Tibial nerve (tissue), 4 donors: ENCODE measurements around the gene SLC30A1. TPM values are rescaled to one million over a fixed set of nuclear protein-coding genes. Genes with fewer than 3 reads are reported as not detected.

Source experiments
- DNase-seq, 2 donors: peaks; one replicate each; pipeline ENCODE4 v3.0.0-alpha.2; 2019; ENCODE audit warnings: low spot score in 2 of 2
- H3K27ac ChIP-seq, 4 donors: fragments of 200-600 bp; sonication (generic) in 3 of 4; one replicate each; pipeline ENCODE4 v1.5.1; 2017 to 2019; ENCODE audit warnings: mild to moderate bottlenecking in 1 of 4
- H3K27me3 ChIP-seq, 2 donors: fragments of 200-600 bp; sonication (generic) in 1 of 2; one replicate each; pipeline versions ENCODE4 v1.5.1 to v1.6.0; 2017 to 2019
- H3K36me3 ChIP-seq, 3 donors: fragments of 200-600 bp; sonication (generic); one replicate each; pipeline ENCODE4 v1.5.1; 2018 to 2019
- H3K4me1 ChIP-seq, 4 donors: fragments of 200-600 bp; sonication (generic) in 3 of 4; one replicate each; pipeline ENCODE4 v1.5.1; 2017 to 2019
- H3K4me3 ChIP-seq, 4 donors: fragments of 200-600 bp; sonication (generic) in 3 of 4; one replicate each; pipeline ENCODE4 v1.5.1; 2017 to 2019; ENCODE audit warnings: mild to moderate bottlenecking in 1 of 4, moderate library complexity in 1 of 4
- H3K9me3 ChIP-seq, 4 donors: fragments of 200-600 bp; sonication (generic) in 3 of 4; one replicate each; pipeline ENCODE4 v1.5.1; 2017 to 2019
- CTCF ChIP-seq, 5 experiments: fragments of 200-600 bp in 3 of 5; fragments of 450-650 bp in 2 of 5; sonication (generic) in 3 of 5; IDR thresholded peaks; one replicate each; pipeline ENCODE4 v1.5.1; 2016 to 2019; ENCODE audit warnings: antibody characterized with exemption in 5 of 5, mild to moderate bottlenecking in 3 of 5, moderate library complexity in 2 of 5
- EP300 ChIP-seq, 2 donors: sonication (generic); formaldehyde crosslinking; IDR thresholded peaks; one replicate each; pipeline ENCODE4 v1.6.1; 2017; ENCODE audit warnings: antibody characterized with exemption in 2 of 2, mild to moderate bottlenecking in 1 of 2
- POLR2A ChIP-seq, 2 donors: fragments of 450-650 bp; IDR thresholded peaks; one replicate each; pipeline ENCODE4 v1.6.1; 2017; ENCODE audit warnings: antibody characterized with exemption in 2 of 2, mild to moderate bottlenecking in 2 of 2, moderate library complexity in 2 of 2
- WGBS, 2 donors: methylation state at CpG; one replicate each; pipeline ENCODE4 v1.1.5; 2018; 5-methylcytosine and 5-hydroxymethylcytosine counted together
- total RNA-seq, 4 donors: library from RNA; depleted of rRNA; stranded (reverse); fragments of >200 nt; gene quantifications; one replicate each; pipeline ENCODE4 v1.1.0, GENCODE V29; 2016

The SLC30A1 gene
- total RNA-seq, 4 donors from 2014 or later, result 11.7 to 17.9 (median 16.9) TPM

- Histone ChIP-seq H3K4me3 (no peak overlapping the region), H3K27me3 (no peaks in the 10 kb centered on the region), H3K27ac (no peak overlapping the region), H3K4me1 (no peaks in the 10 kb centered on the region), H3K36me3 (no peaks in the 10 kb centered on the region), H3K9me3 (no peaks in the 10 kb centered on the region)
- WGBS, 2 donors, result 83 to 87% methylated on average over 3 of the region's 3 CpGs
- DNase-seq, result no peak
- TF ChIP-seq POLR2A (IDR thresholded peaks at IDR 0.05) (no peak), CTCF (IDR thresholded peaks at IDR 0.05) (no peak), EP300 (IDR thresholded peaks at IDR 0.05) (no peak)
These were observed 44.6 kb upstream of the SLC30A1 start for GRCh38 chr1:211623515-211623914.

GRCh38 chr1:211621447-211622198 lies 42.7 kb upstream of the SLC30A1 start:
- Histone ChIP-seq H3K36me3 (no peaks in the 10 kb centered on the region), H3K9me3 (no peaks in the 10 kb centered on the region), H3K4me3 (no peak overlapping the region), H3K27ac (no peak overlapping the region), H3K4me1 (peaks cover 0 to 3% (median 0%) of the 10 kb centered on the region in 4 donors), H3K27me3 (no peaks in the 10 kb centered on the region)
- 65 to 80% methylated on average over 9 of the region's 9 CpGs for WGBS, 2 donors
- DNase-seq, result no peak
- TF ChIP-seq POLR2A (IDR thresholded peaks at IDR 0.05) (no peak), EP300 (IDR thresholded peaks at IDR 0.05) (no peak), CTCF (IDR thresholded peaks at IDR 0.05) (no peak)

GRCh38 chr1:211620097-211620496 lies 41.1 kb upstream of the SLC30A1 start:
- no peaks in the 10 kb centered on the region for H3K36me3 ChIP-seq
- no peaks in the 10 kb centered on the region for H3K9me3 ChIP-seq
- TF ChIP-seq CTCF (IDR thresholded peaks at IDR 0.05) (no peak), POLR2A (IDR thresholded peaks at IDR 0.05) (no peak), EP300 (IDR thresholded peaks at IDR 0.05) (no peak)
- peaks cover 0 to 10% (median 0%) of the 10 kb centered on the region in 4 donors for H3K4me1 ChIP-seq
- DNase-seq, result no peak
- H3K4me3 ChIP-seq, result no peak overlapping the region
- H3K27me3 ChIP-seq, result no peaks in the 10 kb centered on the region
- no peak overlapping the region for H3K27ac ChIP-seq
- WGBS, 2 donors, result 89 to 92% methylated on average over 4 to 5 of the region's 5 CpGs

- Histone ChIP-seq H3K4me1 (peaks cover 0 to 10% (median 0%) of the 10 kb centered on the region in 4 donors), H3K27me3 (no peaks in the 10 kb centered on the region), H3K9me3 (no peaks in the 10 kb centered on the region), H3K4me3 (no peak overlapping the region), H3K27ac (no peak overlapping the region), H3K36me3 (no peaks in the 10 kb centered on the region)
- 69 to 78% methylated on average over 6 to 7 of the region's 8 CpGs for WGBS, 2 donors
- no peak for DNase-seq
- no peak for TF ChIP-seq EP300 (IDR thresholded peaks at IDR 0.05)
- TF ChIP-seq POLR2A (IDR thresholded peaks at IDR 0.05), result no peak
- TF ChIP-seq CTCF (IDR thresholded peaks at IDR 0.05), result no peak
These were observed 40.4 kb upstream of the SLC30A1 start for GRCh38 chr1:211619033-211619996.

- 81 to 89% methylated on average over 5 of the region's 5 CpGs for WGBS, 2 donors
- Histone ChIP-seq H3K27me3 (no peaks in the 10 kb centered on the region), H3K4me3 (no peak overlapping the region), H3K27ac (peak overlapping the region in 2 of 4 donors; percentile 64 to 72), H3K9me3 (no peaks in the 10 kb centered on the region), H3K36me3 (no peaks in the 10 kb centered on the region), H3K4me1 (peaks cover 0 to 20% (median 0%) of the 10 kb centered on the region in 4 donors)
- no peak for DNase-seq
- TF ChIP-seq POLR2A (IDR thresholded peaks at IDR 0.05) (no peak), EP300 (IDR thresholded peaks at IDR 0.05) (no peak), CTCF (IDR thresholded peaks at IDR 0.05) (no peak)
These were observed 38.0 kb upstream of the SLC30A1 start for GRCh38 chr1:211616965-211617297.
